ENCODE measurements around the gene PLA2G12B. TPM values are rescaled to one million over a fixed set of nuclear protein-coding genes. Genes with fewer than 3 reads are reported as not detected.

The PLA2G12B gene
- total and polyA plus RNA-seq, 2 experiments from 2014 or later = not detected

DNA sequence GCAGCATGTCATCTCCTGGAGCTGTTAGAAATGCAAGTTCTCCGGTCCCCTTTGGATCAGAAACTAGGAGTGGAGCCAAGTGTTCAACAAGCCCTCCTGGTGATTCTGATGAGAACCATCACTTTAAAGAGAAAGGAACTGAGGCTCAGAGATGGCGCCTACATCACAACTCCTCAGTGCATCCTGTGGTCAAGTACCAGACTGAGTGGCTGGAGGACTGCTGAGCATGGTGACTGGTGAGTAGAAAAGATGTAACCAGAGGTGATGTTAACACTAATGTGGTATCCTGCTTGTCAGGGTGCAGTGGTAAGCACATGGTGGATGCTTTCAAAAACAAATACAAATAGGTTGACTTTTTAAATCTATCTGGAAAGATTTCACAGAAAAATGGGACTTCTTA lies 64.5 kb downstream of the PLA2G12B start (continued):
- TF ChIP-seq, protein P1, sequence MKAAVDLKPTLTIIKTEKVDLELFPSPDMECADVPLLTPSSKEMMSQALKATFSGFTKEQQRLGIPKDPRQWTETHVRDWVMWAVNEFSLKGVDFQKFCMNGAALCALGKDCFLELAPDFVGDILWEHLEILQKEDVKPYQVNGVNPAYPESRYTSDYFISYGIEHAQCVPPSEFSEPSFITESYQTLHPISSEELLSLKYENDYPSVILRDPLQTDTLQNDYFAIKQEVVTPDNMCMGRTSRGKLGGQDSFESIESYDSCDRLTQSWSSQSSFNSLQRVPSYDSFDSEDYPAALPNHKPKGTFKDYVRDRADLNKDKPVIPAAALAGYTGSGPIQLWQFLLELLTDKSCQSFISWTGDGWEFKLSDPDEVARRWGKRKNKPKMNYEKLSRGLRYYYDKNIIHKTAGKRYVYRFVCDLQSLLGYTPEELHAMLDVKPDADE (IDR thresholded peaks at IDR 0.05) = no peak
- no peak for TF ChIP-seq NANOG (IDR thresholded peaks at IDR 0.05; ENCODE audit: borderline replicate concordance)
- TF ChIP-seq JUNB (IDR thresholded peaks at IDR 0.05; ENCODE audit: unreplicated experiment) = no peak
- TF ChIP-seq ZNF331 (CRISPR knock-in tag; IDR thresholded peaks at IDR 0.05; ENCODE audit: low read depth) = no peak
- TF ChIP-seq POLR2AphosphoS5 (IDR thresholded peaks at IDR 0.05; ENCODE audit: low read depth) = no peak

DNA sequence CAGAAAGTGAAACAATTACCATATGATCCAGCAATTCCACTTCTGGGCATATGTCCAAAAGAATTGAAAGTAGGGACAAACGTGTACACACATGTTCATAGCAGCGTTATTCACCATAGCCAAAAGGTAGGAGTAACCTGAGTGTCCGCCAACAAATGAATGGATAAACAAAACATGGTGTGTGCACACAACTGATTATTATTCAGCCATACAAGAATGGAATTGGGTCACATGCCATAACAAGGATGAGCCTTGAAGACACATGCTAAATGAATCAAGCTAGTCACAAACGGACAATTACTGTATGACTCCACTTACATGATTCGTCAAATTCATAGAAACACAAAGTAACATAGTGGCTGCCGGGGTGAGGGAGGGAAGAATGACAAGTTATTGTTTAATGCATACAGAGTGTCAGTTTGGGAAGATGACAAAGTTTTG lies 65.2 kb downstream of the PLA2G12B start:
- Histone ChIP-seq H3K9me2 (ENCODE audit: insufficient read depth) (peaks cover 9% of the 10 kb centered on the region), H3K4me2 (no peak overlapping the region), H3K4me3 (no peak overlapping the region), H3K27ac (ENCODE audit: low read depth) (no peak overlapping the region), H3F3A (replicated peaks; ENCODE audit: low read depth) (no peaks in the 10 kb centered on the region), H3K27me3 (ENCODE audit: insufficient read depth) (no peaks in the 10 kb centered on the region), H3K36me3 (ENCODE audit: insufficient read depth) (no peaks in the 10 kb centered on the region), H3K4me1 (ENCODE audit: insufficient read depth) (peaks cover 27% of the 10 kb centered on the region), H4K20me1 (replicated peaks; ENCODE audit: insufficient read depth) (no peaks in the 10 kb centered on the region), H3K79me2 (replicated peaks; ENCODE audit: insufficient read depth) (no peaks in the 10 kb centered on the region), H2AFZ (no peak overlapping the region)
- peaks cover 4% of the 10 kb centered on the region; the same call in 2 of the 3 replicates for H3K9me3 Mint-ChIP-seq
- DNase-seq (ENCODE audit: low spot score) (no peak), ATAC-seq (no peak)
- H3K4me1 Mint-ChIP-seq = peaks cover 38% of the 10 kb centered on the region
- peaks cover 37% of the 10 kb centered on the region for H3K36me3 Mint-ChIP-seq (ENCODE audit: low read depth)
- no peak overlapping the region for H3K4me3 Mint-ChIP-seq
- no peak overlapping the region; the same call in 1 of the 2 replicates for H3K27ac Mint-ChIP-seq
- H3K27me3 Mint-ChIP-seq (ENCODE audit: insufficient read depth, low read depth, poor library complexity) = no peaks in the 10 kb centered on the region
- TF ChIP-seq POLR2AphosphoS5 (IDR thresholded peaks at IDR 0.05; ENCODE audit: low read depth) (no peak), ZNF331 (CRISPR knock-in tag; IDR thresholded peaks at IDR 0.05; ENCODE audit: low read depth) (no peak), NANOG (IDR thresholded peaks at IDR 0.05; ENCODE audit: borderline replicate concordance) (no peak), ZNF114 (CRISPR knock-in tag; IDR thresholded peaks at IDR 0.05) (no peak), EZH2 (IDR thresholded peaks at IDR 0.05; ENCODE audit: low read depth, unreplicated experiment) (no peak), CREB1 (CRISPR knock-in tag; IDR thresholded peaks at IDR 0.05; ENCODE audit: low read depth) (no peak), STAT1 (IDR thresholded peaks at IDR 0.05; ENCODE audit: unreplicated experiment) (no peak)
- TF ChIP-seq, protein P2, sequence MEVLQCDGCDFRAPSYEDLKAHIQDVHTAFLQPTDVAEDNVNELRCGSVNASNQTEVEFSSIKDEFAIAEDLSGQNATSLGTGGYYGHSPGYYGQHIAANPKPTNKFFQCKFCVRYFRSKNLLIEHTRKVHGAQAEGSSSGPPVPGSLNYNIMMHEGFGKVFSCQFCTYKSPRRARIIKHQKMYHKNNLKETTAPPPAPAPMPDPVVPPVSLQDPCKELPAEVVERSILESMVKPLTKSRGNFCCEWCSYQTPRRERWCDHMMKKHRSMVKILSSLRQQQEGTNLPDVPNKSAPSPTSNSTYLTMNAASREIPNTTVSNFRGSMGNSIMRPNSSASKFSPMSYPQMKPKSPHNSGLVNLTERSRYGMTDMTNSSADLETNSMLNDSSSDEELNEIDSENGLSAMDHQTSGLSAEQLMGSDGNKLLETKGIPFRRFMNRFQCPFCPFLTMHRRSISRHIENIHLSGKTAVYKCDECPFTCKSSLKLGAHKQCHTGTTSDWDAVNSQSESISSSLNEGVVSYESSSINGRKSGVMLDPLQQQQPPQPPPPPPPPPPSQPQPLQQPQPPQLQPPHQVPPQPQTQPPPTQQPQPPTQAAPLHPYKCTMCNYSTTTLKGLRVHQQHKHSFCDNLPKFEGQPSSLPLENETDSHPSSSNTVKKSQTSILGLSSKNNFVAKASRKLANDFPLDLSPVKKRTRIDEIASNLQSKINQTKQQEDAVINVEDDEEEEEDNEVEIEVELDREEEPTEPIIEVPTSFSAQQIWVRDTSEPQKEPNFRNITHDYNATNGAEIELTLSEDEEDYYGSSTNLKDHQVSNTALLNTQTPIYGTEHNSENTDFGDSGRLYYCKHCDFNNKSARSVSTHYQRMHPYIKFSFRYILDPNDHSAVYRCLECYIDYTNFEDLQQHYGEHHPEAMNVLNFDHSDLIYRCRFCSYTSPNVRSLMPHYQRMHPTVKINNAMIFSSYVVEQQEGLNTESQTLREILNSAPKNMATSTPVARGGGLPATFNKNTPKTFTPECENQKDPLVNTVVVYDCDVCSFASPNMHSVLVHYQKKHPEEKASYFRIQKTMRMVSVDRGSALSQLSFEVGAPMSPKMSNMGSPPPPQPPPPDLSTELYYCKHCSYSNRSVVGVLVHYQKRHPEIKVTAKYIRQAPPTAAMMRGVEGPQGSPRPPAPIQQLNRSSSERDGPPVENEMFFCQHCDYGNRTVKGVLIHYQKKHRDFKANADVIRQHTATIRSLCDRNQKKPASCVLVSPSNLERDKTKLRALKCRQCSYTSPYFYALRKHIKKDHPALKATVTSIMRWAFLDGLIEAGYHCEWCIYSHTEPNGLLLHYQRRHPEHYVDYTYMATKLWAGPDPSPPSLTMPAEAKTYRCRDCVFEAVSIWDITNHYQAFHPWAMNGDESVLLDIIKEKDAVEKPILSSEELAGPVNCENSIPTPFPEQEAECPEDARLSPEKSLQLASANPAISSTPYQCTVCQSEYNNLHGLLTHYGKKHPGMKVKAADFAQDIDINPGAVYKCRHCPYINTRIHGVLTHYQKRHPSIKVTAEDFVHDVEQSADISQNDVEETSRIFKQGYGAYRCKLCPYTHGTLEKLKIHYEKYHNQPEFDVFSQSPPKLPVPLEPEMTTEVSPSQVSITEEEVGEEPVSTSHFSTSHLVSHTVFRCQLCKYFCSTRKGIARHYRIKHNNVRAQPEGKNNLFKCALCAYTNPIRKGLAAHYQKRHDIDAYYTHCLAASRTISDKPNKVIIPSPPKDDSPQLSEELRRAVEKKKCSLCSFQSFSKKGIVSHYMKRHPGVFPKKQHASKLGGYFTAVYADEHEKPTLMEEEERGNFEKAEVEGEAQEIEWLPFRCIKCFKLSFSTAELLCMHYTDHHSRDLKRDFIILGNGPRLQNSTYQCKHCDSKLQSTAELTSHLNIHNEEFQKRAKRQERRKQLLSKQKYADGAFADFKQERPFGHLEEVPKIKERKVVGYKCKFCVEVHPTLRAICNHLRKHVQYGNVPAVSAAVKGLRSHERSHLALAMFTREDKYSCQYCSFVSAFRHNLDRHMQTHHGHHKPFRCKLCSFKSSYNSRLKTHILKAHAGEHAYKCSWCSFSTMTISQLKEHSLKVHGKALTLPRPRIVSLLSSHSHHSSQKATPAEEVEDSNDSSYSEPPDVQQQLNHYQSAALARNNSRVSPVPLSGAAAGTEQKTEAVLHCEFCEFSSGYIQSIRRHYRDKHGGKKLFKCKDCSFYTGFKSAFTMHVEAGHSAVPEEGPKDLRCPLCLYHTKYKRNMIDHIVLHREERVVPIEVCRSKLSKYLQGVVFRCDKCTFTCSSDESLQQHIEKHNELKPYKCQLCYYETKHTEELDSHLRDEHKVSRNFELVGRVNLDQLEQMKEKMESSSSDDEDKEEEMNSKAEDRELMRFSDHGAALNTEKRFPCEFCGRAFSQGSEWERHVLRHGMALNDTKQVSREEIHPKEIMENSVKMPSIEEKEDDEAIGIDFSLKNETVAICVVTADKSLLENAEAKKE (CRISPR knock-in tag; IDR thresholded peaks at IDR 0.05) = no peak
